ENCODE results near the gene KRT7. TPM values are rescaled to one million over a fixed set of nuclear protein-coding genes. Genes with fewer than 3 reads are reported as not detected.

Gene KRT7
- total RNA-seq, 1 experiment from 2014 or later: 13.9 TPM

DNA sequence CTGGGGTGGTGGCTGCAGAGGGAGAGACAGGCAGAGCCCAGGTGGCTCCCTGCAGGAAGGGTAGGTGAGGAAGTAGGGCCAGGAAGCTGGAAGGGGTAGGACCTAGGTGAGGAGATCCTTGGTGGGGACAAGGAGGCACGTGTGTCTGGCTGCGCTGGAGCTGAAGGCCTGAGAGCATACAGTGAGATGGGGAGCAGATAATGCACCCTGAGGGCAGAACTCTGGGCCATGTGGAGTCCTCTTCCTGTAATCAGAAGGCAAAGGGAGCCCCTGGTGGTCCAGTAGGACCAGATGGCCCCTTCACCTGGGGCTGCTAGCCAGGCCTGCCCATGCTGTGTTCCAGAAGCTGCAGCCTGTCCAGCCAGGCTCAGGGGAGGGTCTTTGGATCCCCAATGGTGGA lies 25.9 kb upstream of the KRT7 start:
- H3K4me3 Mint-ChIP-seq (ENCODE audit: unreplicated experiment): no peak overlapping the region
- intact Hi-C loops (cut with micrococcal nuclease; ENCODE audit: unreplicated experiment): no loop called here
- BruUV-seq (replicated peaks): no TSS peak
- peaks cover 7% of the 10 kb centered on the region; the same call in 1 of the 2 replicates for H3K4me1 ChIP-seq
- H3K27ac Mint-ChIP-seq (ENCODE audit: unreplicated experiment): no peak overlapping the region
- TF ChIP-seq, protein P1, sequence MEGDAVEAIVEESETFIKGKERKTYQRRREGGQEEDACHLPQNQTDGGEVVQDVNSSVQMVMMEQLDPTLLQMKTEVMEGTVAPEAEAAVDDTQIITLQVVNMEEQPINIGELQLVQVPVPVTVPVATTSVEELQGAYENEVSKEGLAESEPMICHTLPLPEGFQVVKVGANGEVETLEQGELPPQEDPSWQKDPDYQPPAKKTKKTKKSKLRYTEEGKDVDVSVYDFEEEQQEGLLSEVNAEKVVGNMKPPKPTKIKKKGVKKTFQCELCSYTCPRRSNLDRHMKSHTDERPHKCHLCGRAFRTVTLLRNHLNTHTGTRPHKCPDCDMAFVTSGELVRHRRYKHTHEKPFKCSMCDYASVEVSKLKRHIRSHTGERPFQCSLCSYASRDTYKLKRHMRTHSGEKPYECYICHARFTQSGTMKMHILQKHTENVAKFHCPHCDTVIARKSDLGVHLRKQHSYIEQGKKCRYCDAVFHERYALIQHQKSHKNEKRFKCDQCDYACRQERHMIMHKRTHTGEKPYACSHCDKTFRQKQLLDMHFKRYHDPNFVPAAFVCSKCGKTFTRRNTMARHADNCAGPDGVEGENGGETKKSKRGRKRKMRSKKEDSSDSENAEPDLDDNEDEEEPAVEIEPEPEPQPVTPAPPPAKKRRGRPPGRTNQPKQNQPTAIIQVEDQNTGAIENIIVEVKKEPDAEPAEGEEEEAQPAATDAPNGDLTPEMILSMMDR (IDR thresholded peaks at IDR 0.05; ENCODE audit: insufficient read depth in 1 of 2, low read depth in 1 of 2, low read length in 1 of 2, severe bottlenecking in 1 of 2, unreplicated experiment in 1 of 2): no peak
- H3K4me3 ChIP-seq (ENCODE audit: low read depth, low read length): no peak overlapping the region
- H3K4me1 Mint-ChIP-seq (ENCODE audit: low read depth, unreplicated experiment): peaks cover 6% of the 10 kb centered on the region
- no peaks in the 10 kb centered on the region for H3K27me3 ChIP-seq (replicated peaks; ENCODE audit: control insufficient read depth, insufficient read depth, low read length)
- H3K27me3 Mint-ChIP-seq (ENCODE audit: insufficient read depth, unreplicated experiment): no peaks in the 10 kb centered on the region
- ChIA-PET CTCF (interaction anchor here (0.8 kb wide), 1 partner anchor 72 kb away, joined by 5 read pairs; no protein-coding TSS in a partner anchor), POLR2A (no interaction called here)
- DNase-seq: no peak
- H3K9me3 ChIP-seq: no peaks in the 10 kb centered on the region
- H3K36me3 ChIP-seq (ENCODE audit: control insufficient read depth, insufficient read depth, low read length): no peaks in the 10 kb centered on the region
- H3K9me3 Mint-ChIP-seq (ENCODE audit: unreplicated experiment): no peaks in the 10 kb centered on the region
- H3K36me3 Mint-ChIP-seq (ENCODE audit: insufficient read depth, unreplicated experiment): no peaks in the 10 kb centered on the region

DNA sequence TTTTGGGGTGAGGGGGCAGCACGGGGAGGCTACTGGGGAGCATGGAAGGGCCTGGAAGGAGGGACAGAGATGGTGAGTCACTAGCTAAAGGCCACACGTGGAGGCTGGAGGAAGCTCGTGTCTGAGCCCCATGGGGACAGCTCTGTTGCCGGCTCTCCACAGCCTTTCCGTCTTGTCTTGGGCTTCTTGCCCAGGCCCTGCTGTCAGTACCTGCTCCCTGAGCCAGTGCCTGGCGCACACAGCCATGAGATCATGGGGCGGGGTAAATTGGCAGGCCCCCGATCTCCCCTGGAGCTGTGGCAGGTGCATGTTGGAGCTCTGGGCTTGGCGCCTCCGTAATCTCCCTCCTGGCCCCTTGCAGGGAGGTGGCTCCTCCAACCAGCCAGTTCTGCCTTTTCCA lies 25.1 kb upstream of the KRT7 start:
- no peak overlapping the region for H3K4me3 ChIP-seq (ENCODE audit: low read depth, low read length)

DNA sequence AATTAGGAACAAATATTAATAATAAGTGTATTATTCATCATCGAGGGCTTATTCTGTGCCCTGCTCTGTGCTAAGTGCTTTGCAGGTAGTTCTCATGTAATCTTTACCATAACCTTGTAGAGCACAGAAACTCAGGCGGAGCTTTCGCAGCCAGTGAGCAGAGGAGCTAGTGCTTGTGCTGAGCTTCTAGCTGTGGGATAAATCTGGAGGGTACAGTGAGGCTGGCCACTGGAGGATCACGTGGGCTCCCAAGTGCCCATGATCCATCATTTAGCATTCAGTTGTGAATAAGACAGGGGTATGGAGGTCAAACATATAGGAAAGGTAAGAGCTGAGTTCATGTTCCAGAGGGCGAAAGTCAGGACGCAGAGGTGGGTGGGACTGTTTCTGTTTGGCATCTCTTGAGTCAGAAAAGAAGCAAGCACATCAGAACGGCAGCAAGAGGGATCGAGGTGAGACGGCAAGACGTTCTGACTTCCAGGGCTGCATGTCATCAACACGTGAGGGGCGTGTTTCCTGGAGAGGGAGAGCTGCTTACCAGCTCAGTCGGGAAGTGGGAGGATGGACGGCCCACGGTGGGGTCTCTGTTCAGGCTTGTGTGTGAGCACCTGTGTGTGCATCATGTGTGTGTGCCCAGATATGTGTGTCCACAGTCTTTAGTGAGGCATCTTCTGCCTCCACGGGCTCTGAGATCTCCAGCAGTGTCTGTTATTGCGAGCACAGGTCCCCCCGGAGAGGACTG lies 24.4 kb upstream of the KRT7 start:
- Mint-ChIP-seq H3K27me3 (ENCODE audit: insufficient read depth, unreplicated experiment) (no peaks in the 10 kb centered on the region), H3K4me3 (ENCODE audit: unreplicated experiment) (no peak overlapping the region), H3K36me3 (ENCODE audit: insufficient read depth, unreplicated experiment) (no peaks in the 10 kb centered on the region), H3K27ac (ENCODE audit: unreplicated experiment) (no peak overlapping the region), H3K9me3 (ENCODE audit: unreplicated experiment) (no peaks in the 10 kb centered on the region), H3K4me1 (ENCODE audit: low read depth, unreplicated experiment) (peaks cover under 1% of the 10 kb centered on the region)
- H3K4me3 ChIP-seq (ENCODE audit: low read depth, low read length): no peak overlapping the region
- no peak for DNase-seq
- H3K9me3 ChIP-seq: no peaks in the 10 kb centered on the region
- no TSS peak for BruUV-seq (replicated peaks)
- CTCF ChIA-PET: interaction anchor here (0.9 kb wide), 1 partner anchor 19 kb away, joined by 3 read pairs; no protein-coding TSS in a partner anchor
- intact Hi-C loops (cut with micrococcal nuclease; ENCODE audit: unreplicated experiment): no loop called here
- TF ChIP-seq, protein P1 (IDR thresholded peaks at IDR 0.05; ENCODE audit: insufficient read depth in 1 of 2, low read depth in 1 of 2, low read length in 1 of 2, severe bottlenecking in 1 of 2, unreplicated experiment in 1 of 2): no peak
- H3K4me1 ChIP-seq: peaks cover 6% of the 10 kb centered on the region
- POLR2A ChIA-PET: no interaction called here
- no peaks in the 10 kb centered on the region for H3K36me3 ChIP-seq (ENCODE audit: control insufficient read depth, insufficient read depth, low read length)
- H3K27me3 ChIP-seq (replicated peaks; ENCODE audit: control insufficient read depth, insufficient read depth, low read length): no peaks in the 10 kb centered on the region

More for the DNA sequence above, 25.1 kb upstream of the KRT7 start:
- DNase-seq: no peak
- H3K4me1 Mint-ChIP-seq (ENCODE audit: low read depth, unreplicated experiment): peaks cover 3% of the 10 kb centered on the region
- Histone ChIP-seq H3K36me3 (ENCODE audit: control insufficient read depth, insufficient read depth, low read length) (no peaks in the 10 kb centered on the region), H3K4me1 (peaks cover 7% of the 10 kb centered on the region; the same call in 1 of the 2 replicates), H3K27me3 (replicated peaks; ENCODE audit: control insufficient read depth, insufficient read depth, low read length) (no peaks in the 10 kb centered on the region), H3K9me3 (no peaks in the 10 kb centered on the region)
- H3K4me3 Mint-ChIP-seq (ENCODE audit: unreplicated experiment): no peak overlapping the region
- H3K36me3 Mint-ChIP-seq (ENCODE audit: insufficient read depth, unreplicated experiment): no peaks in the 10 kb centered on the region
- TF ChIP-seq, protein P1 (IDR thresholded peaks at IDR 0.05; ENCODE audit: insufficient read depth in 1 of 2, low read depth in 1 of 2, low read length in 1 of 2, severe bottlenecking in 1 of 2, unreplicated experiment in 1 of 2): no peak
- intact Hi-C loops (cut with micrococcal nuclease; ENCODE audit: unreplicated experiment): no loop called here
- POLR2A ChIA-PET: no interaction called here
- no peak overlapping the region for H3K27ac Mint-ChIP-seq (ENCODE audit: unreplicated experiment)
- H3K9me3 Mint-ChIP-seq (ENCODE audit: unreplicated experiment): no peaks in the 10 kb centered on the region
- no TSS peak for BruUV-seq (replicated peaks)
- CTCF ChIA-PET: interaction anchor here (0.8 to 0.9 kb wide), 2 partner anchors 19 to 71 kb away, joined by 3 to 5 read pairs; no protein-coding TSS in a partner anchor
- no peaks in the 10 kb centered on the region for H3K27me3 Mint-ChIP-seq (ENCODE audit: insufficient read depth, unreplicated experiment)
